Epithelial cell of esophagus (primary cell): ENCODE results near the gene CTNNA2.

Experiments
- DNase-seq: peaks from one replicate; pipeline ENCODE4 v3.0.0; 2010; ENCODE audit warnings: low read depth
- H3K4me3 ChIP-seq: 2 replicates; pipeline ENCODE4 v1.5.1; 2011; ENCODE audit warnings: mild to moderate bottlenecking, low read length, control low read depth
- CTCF ChIP-seq: IDR thresholded peaks from 2 replicates; pipeline ENCODE4 v1.5.1; 2011; ENCODE audit warnings: low read depth, mild to moderate bottlenecking, low read length, control low read depth, inconsistent platforms; ENCODE audit not compliant: insufficient read depth; ENCODE audit errors: missing control alignments

The CTNNA2 gene

GRCh38 chr2:80205498-80205897 lies 692.6 kb downstream of the CTNNA2 start:
- no peak for TF ChIP-seq CTCF
- DNase-seq: no peak

DNA sequence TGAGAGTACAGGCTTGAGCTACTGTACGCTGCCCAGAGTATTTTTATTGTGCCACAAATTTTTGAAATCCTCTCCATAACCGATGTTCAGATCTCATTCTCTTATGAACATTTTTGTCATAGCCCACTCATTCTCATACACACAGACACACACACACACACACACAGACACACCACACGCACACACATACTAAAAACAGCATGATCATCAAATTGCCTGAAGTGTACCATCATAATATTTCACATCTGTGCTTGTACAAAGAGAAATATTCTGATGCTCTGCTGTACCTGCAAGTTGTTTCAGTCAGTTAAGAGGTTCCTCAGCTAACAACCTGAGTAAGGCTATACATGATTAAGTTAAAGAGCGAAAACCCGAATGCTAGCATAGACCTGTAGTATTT lies 696.6 kb downstream of the CTNNA2 start:
- TF ChIP-seq CTCF: no peak
- DNase-seq: no peak

More at GRCh38 chr2:80205498-80205897, 692.6 kb downstream of the CTNNA2 start:
- no peak overlapping the region for H3K4me3 ChIP-seq

GRCh38 chr2:80217446-80217845 lies 704.6 kb downstream of the CTNNA2 start:
- DNase-seq: no peak
- no peak for TF ChIP-seq CTCF
- H3K4me3 ChIP-seq: no peak overlapping the region

More for the DNA sequence above, 696.6 kb downstream of the CTNNA2 start:
- no peak overlapping the region for H3K4me3 ChIP-seq

DNA sequence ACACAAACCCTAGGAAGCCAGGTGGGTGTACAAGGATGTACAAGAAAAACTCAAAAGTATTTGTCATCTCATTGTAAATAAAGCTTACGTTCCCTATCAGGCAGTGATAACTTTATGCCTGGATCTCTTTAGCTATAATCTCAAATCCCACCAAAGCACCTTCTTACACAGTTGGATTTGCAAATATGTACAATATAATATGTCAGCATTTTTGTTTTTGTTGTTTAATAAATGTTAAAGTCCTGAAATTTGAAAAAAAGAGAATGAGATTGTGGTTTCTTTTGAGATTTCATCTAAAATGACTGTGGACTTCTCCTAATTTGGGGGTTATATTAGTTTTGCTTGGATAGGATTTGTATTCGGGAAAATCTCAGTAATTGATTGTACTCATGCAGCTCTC lies 709.8 kb downstream of the CTNNA2 start:
- DNase-seq: no peak
- H3K4me3 ChIP-seq: no peak overlapping the region
- TF ChIP-seq CTCF: no peak

GRCh38 chr2:80231421-80231820 lies 718.6 kb downstream of the CTNNA2 start:
- no peak for TF ChIP-seq CTCF
- no peak for DNase-seq
- H3K4me3 ChIP-seq: no peak overlapping the region

GRCh38 chr2:80233333-80233732 lies 720.5 kb downstream of the CTNNA2 start:
- no peak for TF ChIP-seq CTCF
- DNase-seq: no peak
- H3K4me3 ChIP-seq: no peak overlapping the region

DNA sequence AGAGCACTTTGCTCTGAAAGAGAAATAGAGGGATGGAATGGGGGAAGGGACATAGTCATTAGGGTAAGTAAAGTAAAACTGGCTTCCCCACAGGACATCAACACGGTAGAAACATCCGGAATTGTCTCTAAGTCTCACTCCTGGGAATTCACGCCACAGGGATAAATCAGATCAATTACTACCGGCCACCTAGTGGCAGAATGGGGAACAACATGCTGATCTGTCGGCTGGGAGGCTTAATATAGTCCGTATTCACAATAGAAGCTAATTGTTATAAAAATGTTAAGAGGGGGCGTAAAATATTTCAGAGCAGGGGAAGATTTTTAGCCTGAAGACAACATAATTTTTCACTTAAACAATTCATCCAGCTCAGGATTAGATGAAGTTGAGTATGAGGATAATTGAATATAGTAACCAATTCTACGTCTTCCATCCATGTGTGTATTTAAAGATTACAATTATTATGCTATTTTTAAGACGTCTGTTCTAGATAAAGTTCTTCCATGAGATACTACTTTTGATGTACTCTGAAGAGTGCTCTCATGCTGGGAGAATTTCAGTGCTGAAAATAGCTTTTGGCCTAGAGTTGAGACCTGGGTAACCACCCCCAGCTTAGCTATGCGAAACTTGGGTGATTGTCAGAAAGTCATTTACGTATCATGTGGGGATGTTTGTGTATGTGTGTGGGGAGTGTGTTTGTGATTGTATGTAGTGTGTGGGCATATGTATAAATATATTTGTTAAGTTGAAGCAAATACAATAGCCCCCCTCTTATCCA lies 726.0 kb downstream of the CTNNA2 start:
- TF ChIP-seq CTCF: peak; percentile 51
- no peak overlapping the region for H3K4me3 ChIP-seq
- peak; percentile 21 for DNase-seq
